Measurements from ENCODE around the gene DTX3L. TPM values are rescaled to one million over a fixed set of nuclear protein-coding genes. Genes with fewer than 3 reads are reported as not detected.

Gene DTX3L
- polyA plus RNA-seq, 3 donors, result 8.6 to 29.0 (median 17.7) TPM

DNA sequence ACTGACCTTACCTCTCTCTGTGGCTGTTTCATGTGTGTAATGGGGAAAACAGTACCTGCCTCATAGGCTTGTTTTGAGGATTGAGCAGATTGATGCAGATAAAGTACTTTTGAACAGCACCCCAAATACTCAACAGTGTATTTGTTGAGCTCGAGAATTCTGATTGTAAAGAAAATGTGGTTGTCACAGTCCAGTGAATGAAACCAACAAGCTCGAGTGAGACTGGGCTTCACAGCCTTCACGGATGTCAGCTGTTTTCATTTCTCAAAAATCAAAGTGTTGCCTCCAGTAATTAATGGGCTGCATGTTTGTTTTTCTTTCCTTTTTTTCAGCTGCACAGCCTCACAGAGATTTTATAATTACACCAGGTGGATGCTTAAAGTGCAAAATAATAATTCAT, 57.0 kb downstream of the DTX3L start:
- H3K27me3 Mint-ChIP-seq (ENCODE audit: low read depth in 3 of 3), result peaks cover 0 to 2% (median 0%) of the 10 kb centered on the region in 3 donors
- H3K9me3 Mint-ChIP-seq, result no peaks in the 10 kb centered on the region
- H3K36me3 Mint-ChIP-seq, result peaks cover 0 to 21% of the 10 kb centered on the region in 2 donors
- Histone ChIP-seq H3K4me2 (replicated peaks; ENCODE audit: extremely low read depth, low read length, poor library complexity, severe bottlenecking) (no peak overlapping the region), H3K27me3 (ENCODE audit: control insufficient read depth in 2 of 2, insufficient read depth in 2 of 2, low read length in 2 of 2) (no peaks in the 10 kb centered on the region), H4K20me1 (ENCODE audit: insufficient read depth, low read length) (no peaks in the 10 kb centered on the region), H3K36me3 (replicated peaks in 1 of 2; ENCODE audit: control insufficient read depth in 1 of 2, insufficient read depth in 2 of 2, low read length in 2 of 2) (no peaks in the 10 kb centered on the region), H2AFZ (ENCODE audit: insufficient read depth, low read depth, low read length, poor library complexity, severe bottlenecking) (no peak overlapping the region), H3K4me1 (ENCODE audit: control insufficient read depth in 1 of 2, insufficient read depth in 2 of 2, low read length in 2 of 2) (no peaks in the 10 kb centered on the region), H3K4me3 (replicated peaks in 1 of 3; ENCODE audit: low read depth in 2 of 3, low read length in 3 of 3) (no peak overlapping the region), H3K79me2 (ENCODE audit: insufficient read depth, low read length) (no peaks in the 10 kb centered on the region), H3K9me3 (replicated peaks in 1 of 2; ENCODE audit: control insufficient read depth in 1 of 2, insufficient read depth in 1 of 2, low read length in 2 of 2) (no peaks in the 10 kb centered on the region), H3K27ac (ENCODE audit: low read depth in 1 of 2, low read length in 2 of 2) (no peak overlapping the region), H3K9ac (ENCODE audit: insufficient read depth, low read length, poor library complexity, severe bottlenecking) (no peak overlapping the region)
- intact Hi-C loops (cut with micrococcal nuclease), result no loop called here
- peaks cover 3% of the 10 kb centered on the region for H3K4me1 Mint-ChIP-seq
- TF ChIP-seq CTCF (IDR thresholded peaks at IDR 0.05), result no peak
- H3K4me3 Mint-ChIP-seq, result no peak overlapping the region
- H3K27ac Mint-ChIP-seq, result no peak overlapping the region
- DNase-seq, result no peak
- no CpG with 5 or more reads among the region's 3 CpGs for WGBS (ENCODE audit: insufficient coverage)

- H3K36me3 ChIP-seq (replicated peaks in 1 of 2; ENCODE audit: control insufficient read depth in 1 of 2, insufficient read depth in 2 of 2, low read length in 2 of 2), result no peaks in the 10 kb centered on the region
- Mint-ChIP-seq H3K4me1 (peaks cover 3% of the 10 kb centered on the region), H3K4me3 (no peak overlapping the region), H3K9me3 (no peaks in the 10 kb centered on the region), H3K36me3 (peaks cover 0 to 21% of the 10 kb centered on the region in 2 donors), H3K27ac (no peak overlapping the region), H3K27me3 (ENCODE audit: low read depth in 3 of 3) (peaks cover 0 to 2% (median 0%) of the 10 kb centered on the region in 3 donors)
- no peak overlapping the region for H3K4me2 ChIP-seq (replicated peaks; ENCODE audit: extremely low read depth, low read length, poor library complexity, severe bottlenecking)
- no peak overlapping the region for H3K27ac ChIP-seq (ENCODE audit: low read depth in 1 of 2, low read length in 2 of 2)
- WGBS (ENCODE audit: insufficient coverage), result 91% methylated on average over 7 of the region's 8 CpGs
- TF ChIP-seq CTCF (IDR thresholded peaks at IDR 0.05), result no peak
- no peaks in the 10 kb centered on the region for H3K79me2 ChIP-seq (ENCODE audit: insufficient read depth, low read length)
- intact Hi-C loops (cut with micrococcal nuclease), result no loop called here
- no peak overlapping the region for H3K4me3 ChIP-seq (replicated peaks in 1 of 3; ENCODE audit: low read depth in 2 of 3, low read length in 3 of 3)
- no peaks in the 10 kb centered on the region for H4K20me1 ChIP-seq (ENCODE audit: insufficient read depth, low read length)
- DNase-seq, result no peak
- no peaks in the 10 kb centered on the region for H3K27me3 ChIP-seq (ENCODE audit: control insufficient read depth in 2 of 2, insufficient read depth in 2 of 2, low read length in 2 of 2)
- no peaks in the 10 kb centered on the region for H3K9me3 ChIP-seq (replicated peaks in 1 of 2; ENCODE audit: control insufficient read depth in 1 of 2, insufficient read depth in 1 of 2, low read length in 2 of 2)
- no peak overlapping the region for H2AFZ ChIP-seq (ENCODE audit: insufficient read depth, low read depth, low read length, poor library complexity, severe bottlenecking)
- no peak overlapping the region for H3K9ac ChIP-seq (ENCODE audit: insufficient read depth, low read length, poor library complexity, severe bottlenecking)
- no peaks in the 10 kb centered on the region for H3K4me1 ChIP-seq (ENCODE audit: control insufficient read depth in 1 of 2, insufficient read depth in 2 of 2, low read length in 2 of 2)
Observed at GRCh38 chr3:122623031-122623829, 59.1 kb downstream of the DTX3L start.

Other genes with a start within 250 kb of the DTX3L start
- gene CSTA, start 239.1 kb upstream of the DTX3L start, polyA plus RNA-seq, result 100 to 1,000 TPM; 211 to 582 (median 515) TPM
- 1 to 10 TPM; 3.9 to 8.2 (median 5.2) TPM for gene MIX23, start 181.1 kb upstream of the DTX3L start, polyA plus RNA-seq
- gene FAM162A, start 180.2 kb upstream of the DTX3L start, polyA plus RNA-seq, result 10 to 100 TPM in 2 of 3 donors, 1 to 10 TPM in 1; 6.8 to 28.5 (median 24.2) TPM
- 1 to 10 TPM in 1 of 3 donors, under 1 TPM in 2; 0.85 to 3.1 (median 0.85) TPM for gene WDR5B, start 148.3 kb upstream of the DTX3L start, polyA plus RNA-seq
- 10 to 100 TPM; 18.0 to 41.2 (median 38.5) TPM for gene KPNA1, start 49.4 kb upstream of the DTX3L start, polyA plus RNA-seq
- 10 to 100 TPM; 31.4 to 43.3 (median 34.4) TPM for gene PARP9, start within 50 bp of the DTX3L start, polyA plus RNA-seq
- gene PARP15, start 13.3 kb downstream of the DTX3L start, polyA plus RNA-seq, result 1 to 10 TPM in 1 of 3 donors, under 1 TPM in 2; 0.23 to 4.4 (median 0.28) TPM
- gene PARP14, start 116.5 kb downstream of the DTX3L start, polyA plus RNA-seq, result 10 to 100 TPM; 22.1 to 68.8 (median 26.9) TPM
- 10 to 100 TPM; 11.7 to 48.2 (median 11.9) TPM for gene HSPBAP1, start 229.5 kb downstream of the DTX3L start, polyA plus RNA-seq
- 10 to 100 TPM; 12.9 to 19.0 (median 18.6) TPM for gene SLC49A4, start 230.7 kb downstream of the DTX3L start, polyA plus RNA-seq